Ovary (tissue), 9 donors: ENCODE results near the gene AQP1. TPM values are rescaled to one million over a fixed set of nuclear protein-coding genes. Genes with fewer than 3 reads are reported as not detected.

Experiments used
- DNase-seq, 5 donors: peaks; one replicate each; pipeline ENCODE4 v3.0.0-alpha.2; 2019 to 2020
- H3K27ac ChIP-seq, 2 donors: fragments of 200-600 bp; one replicate each; pipeline versions ENCODE4 v1.5.1 to v1.8.0; 2019 to 2022
- H3K27me3 ChIP-seq: fragments of 200-600 bp; one replicate; pipeline ENCODE4 v1.8.0; 2022
- H3K36me3 ChIP-seq: fragments of 200-600 bp; sonication (generic); one replicate; pipeline ENCODE4 v1.5.1; 2019
- H3K4me1 ChIP-seq: one replicate; pipeline ENCODE4 v1.8.1; 2013; ENCODE audit warnings: mild to moderate bottlenecking, moderate library complexity; ENCODE audit not compliant: insufficient read depth
- H3K4me3 ChIP-seq: fragments of 200-600 bp; sonication (generic); one replicate; pipeline ENCODE4 v1.5.1; 2017
- H3K9me3 ChIP-seq, 2 donors: fragments of 200-600 bp in 1 of 2; sonication (generic) in 1 of 2; one replicate each; pipeline versions ENCODE4 v1.5.1 to v1.8.1; 2013 to 2019; ENCODE audit warnings: mild to moderate bottlenecking in 1 of 2, moderate library complexity in 1 of 2
- CTCF ChIP-seq, 3 donors: fragments of 450-650 bp in 2 of 3; fragments of 200-600 bp in 1 of 3; IDR thresholded peaks; one replicate each; pipeline versions ENCODE4 v1.5.1 to v1.8.0; 2016 to 2022; ENCODE audit warnings: antibody characterized with exemption in 3 of 3, mild to moderate bottlenecking in 1 of 3
- EP300 ChIP-seq: sonication (generic); formaldehyde crosslinking; IDR thresholded peaks from one replicate; pipeline ENCODE4 v1.6.1; 2017; ENCODE audit warnings: antibody characterized with exemption
- POLR2A ChIP-seq: fragments of 450-650 bp; IDR thresholded peaks from one replicate; pipeline ENCODE4 v1.6.1; 2017; ENCODE audit warnings: antibody characterized with exemption, mild to moderate bottlenecking, moderate library complexity
- WGBS, 3 donors: extraction: QIAGEN DNeasy Blood & Tissue Kit in 1 of 3; methylation state at CpG; one replicate each; pipeline versions ENCODE4 v1.1.5 to v1.1.7; 2013 to 2017; 5-methylcytosine and 5-hydroxymethylcytosine counted together
- intact Hi-C, 4 donors: fragments of 100-400 bp; cut with DNase I; formaldehyde crosslinking; loops; one replicate each; pipeline versions ENCODE4 v1.11.0 to v1.15.1; 2022 to 2023
- polyA plus RNA-seq, 2 donors: library from polyadenylated mRNA; stranded (reverse); fragments of 200-250 nt in 1 of 2; fragments of 350-450 nt in 1 of 2; fragmentation: Illumina TruSeq in 1 of 2; extraction: RNeasy Lipid Tissue Mini Kit (QIAGEN cat#74804) in 1 of 2; gene quantifications; one replicate each; pipeline ENCODE4 v1.2.3, GENCODE V29; 2013 to 2014
- total RNA-seq, 7 donors: library from RNA; depleted of rRNA in 2 of 7; stranded (reverse); fragments of >200 nt in 2 of 7; fragmentation: NEBNext Ultra II Directional in 3 of 7; extraction: Animal tissue kit (Norgen Biotek cat#: 25700) in 3 of 7; gene quantifications; one replicate each; pipeline versions ENCODE4 v1.1.0 to v1.2.4, GENCODE V29; 2016 to 2023
- donor health status: DM: no; HTN: no; CAD: no; lungs with moderate emphysema.
- donor health status: DM: no; HTN: no; CAD: no.
- donor health status: Bipolar disorder and iron deficiency.
- donor health status: DM: yes; HTN: yes; CAD: no.
- donor health status: DM: no; HTN: no; CAD: no.
- donor health status: DM: yes; HTN: yes; CAD: no.

AQP1 gene
- total and polyA plus RNA-seq, 9 donors, result 10.2 to 151 (median 54.4) TPM

GRCh38 chr7:30880125-30880720 is 31.4 kb upstream of the AQP1 start:
- Histone ChIP-seq H3K4me1 (no peaks in the 10 kb centered on the region), H3K27ac (no peak overlapping the region)

GRCh38 chr7:30880941-30881340 is 30.7 kb upstream of the AQP1 start:
- Histone ChIP-seq H3K9me3 (no peaks in the 10 kb centered on the region), H3K27me3 (no peaks in the 10 kb centered on the region), H3K4me1 (no peaks in the 10 kb centered on the region), H3K4me3 (no peak overlapping the region), H3K27ac (no peak overlapping the region), H3K36me3 (no peaks in the 10 kb centered on the region)
- TF ChIP-seq EP300, result no peak
- TF ChIP-seq CTCF (IDR thresholded peaks at IDR 0.05), result no peak
- no peak for TF ChIP-seq POLR2A
- intact Hi-C loops, result no loop called here
- DNase-seq, result no peak
- WGBS, 3 donors, result 91 to 98% (median 94%) methylated on average over 4 of the region's 4 CpGs

More at GRCh38 chr7:30880125-30880720, 31.4 kb upstream of the AQP1 start:
- intact Hi-C loops, result no loop called here
- H3K9me3 ChIP-seq, result no peaks in the 10 kb centered on the region
- H3K36me3 ChIP-seq, result no peaks in the 10 kb centered on the region
- TF ChIP-seq EP300, result no peak
- no peak for TF ChIP-seq CTCF (IDR thresholded peaks at IDR 0.05)
- no peak for TF ChIP-seq POLR2A
- WGBS, 3 donors, result 57 to 63% (median 58%) methylated on average over 12 of the region's 12 CpGs
- DNase-seq, result no peak
- H3K27me3 ChIP-seq, result no peaks in the 10 kb centered on the region
- H3K4me3 ChIP-seq, result no peak overlapping the region

- TF ChIP-seq EP300, result no peak
- TF ChIP-seq POLR2A, result no peak
- no peak for TF ChIP-seq CTCF (IDR thresholded peaks at IDR 0.05)
- Histone ChIP-seq H3K4me3 (no peak overlapping the region), H3K27me3 (no peaks in the 10 kb centered on the region), H3K36me3 (no peaks in the 10 kb centered on the region), H3K9me3 (no peaks in the 10 kb centered on the region), H3K4me1 (no peaks in the 10 kb centered on the region), H3K27ac (no peak overlapping the region)
- DNase-seq, result no peak
- WGBS, 3 donors, result 89 to 90% (median 89%) methylated on average over 7 of the region's 7 CpGs
- intact Hi-C loops, result no loop called here
Measured at GRCh38 chr7:30881448-30881847, 30.2 kb upstream of the AQP1 start.

- no peaks in the 10 kb centered on the region for H3K9me3 ChIP-seq
- H3K4me1 ChIP-seq, result no peaks in the 10 kb centered on the region
- H3K36me3 ChIP-seq, result no peaks in the 10 kb centered on the region
- intact Hi-C loops, result no loop called here
- no peak overlapping the region for H3K4me3 ChIP-seq
- no peak overlapping the region for H3K27ac ChIP-seq
- no peak for DNase-seq
- no peaks in the 10 kb centered on the region for H3K27me3 ChIP-seq
- no peak for TF ChIP-seq EP300
- no peak for TF ChIP-seq POLR2A
- no peak for TF ChIP-seq CTCF (IDR thresholded peaks at IDR 0.05)
Measured at GRCh38 chr7:30884881-30885280, 26.8 kb upstream of the AQP1 start.
